ENCODE measurements around the gene ADCY5.

ADCY5 gene

GRCh38 chr3:123386477-123387040, 62.3 kb downstream of the ADCY5 start:
- no peak for DNase-seq (ENCODE audit: low spot score)

GRCh38 chr3:123385981-123386380, 62.9 kb downstream of the ADCY5 start:
- no peak for DNase-seq (ENCODE audit: low spot score)

- DNase-seq (ENCODE audit: low spot score), result no peak
Observed at GRCh38 chr3:123385499-123385898, 63.4 kb downstream of the ADCY5 start.

GRCh38 chr3:123385001-123385401, 63.9 kb downstream of the ADCY5 start:
- no peak for DNase-seq (ENCODE audit: low spot score)

- no peak for DNase-seq (ENCODE audit: low spot score)
Observed at GRCh38 chr3:123384256-123384655, 64.6 kb downstream of the ADCY5 start.

- no peak for DNase-seq (ENCODE audit: low spot score)
Observed at GRCh38 chr3:123383091-123384053, 65.5 kb downstream of the ADCY5 start.

- no peak for DNase-seq (ENCODE audit: low spot score)
Observed at GRCh38 chr3:123380261-123380660, 68.6 kb downstream of the ADCY5 start.

- DNase-seq (ENCODE audit: low spot score), result no peak
Observed at GRCh38 chr3:123379041-123379830, 69.7 kb downstream of the ADCY5 start.

GRCh38 chr3:123378409-123378915, 70.4 kb downstream of the ADCY5 start:
- no peak for DNase-seq (ENCODE audit: low spot score)

GRCh38 chr3:123377243-123377740, 71.6 kb downstream of the ADCY5 start:
- DNase-seq (ENCODE audit: low spot score), result no peak

- DNase-seq (ENCODE audit: low spot score), result no peak
Observed at GRCh38 chr3:123376451-123377242, 72.2 kb downstream of the ADCY5 start.

GRCh38 chr3:123375014-123375940, 73.6 kb downstream of the ADCY5 start:
- no peak for DNase-seq (ENCODE audit: low spot score)

- DNase-seq (ENCODE audit: low spot score), result no peak
Observed at GRCh38 chr3:123374016-123374415, 74.9 kb downstream of the ADCY5 start.

GRCh38 chr3:123373474-123373987, 75.4 kb downstream of the ADCY5 start:
- no peak for DNase-seq (ENCODE audit: low spot score)

GRCh38 chr3:123372686-123373473, 76.0 kb downstream of the ADCY5 start:
- DNase-seq (ENCODE audit: low spot score), result no peak

GRCh38 chr3:123371859-123372685, 76.8 kb downstream of the ADCY5 start:
- no peak for DNase-seq (ENCODE audit: low spot score)

- no peak for DNase-seq (ENCODE audit: low spot score)
Observed at GRCh38 chr3:123371426-123371825, 77.5 kb downstream of the ADCY5 start.

- no peak for DNase-seq (ENCODE audit: low spot score)
Observed at GRCh38 chr3:123370819-123371218, 78.1 kb downstream of the ADCY5 start.
